GM12891 (cell line): ENCODE results near the gene SLC2A4. TPM values are rescaled to one million over a fixed set of nuclear protein-coding genes. Genes with fewer than 3 reads are reported as not detected.

Source experiments
- DNase-seq: peaks from one replicate; pipeline ENCODE4 v3.0.0; 2011; ENCODE audit warnings: low spot score; ENCODE audit not compliant: insufficient read length
- FAIRE-seq: peaks from 2 replicates; lab custom pipeline; 2011; peaks lifted over from hg19 to GRCh38; lab: Jason Lieb, UNC
- PAX5 ChIP-seq: IDR thresholded peaks from 2 replicates; pipeline ENCODE4 v1.6.1; 2011; ENCODE audit warnings: low read length, moderate library complexity, mild to moderate bottlenecking; ENCODE audit not compliant: insufficient read depth, severe bottlenecking
- POLR2A ChIP-seq: IDR thresholded peaks from 2 replicates; pipeline ENCODE4 v1.6.1; 2011; ENCODE audit warnings: low read depth, low read length, control low read depth
- POLR2AphosphoS5 ChIP-seq: IDR thresholded peaks from 2 replicates; pipeline ENCODE4 v1.6.1; 2011; ENCODE audit warnings: low read depth, low read length, control low read depth
- POU2F2 ChIP-seq: IDR thresholded peaks from 2 replicates; pipeline ENCODE4 v1.6.1; 2011; ENCODE audit warnings: low read depth, mild to moderate bottlenecking, control low read depth, low read length, moderate library complexity
- SPI1 ChIP-seq: IDR thresholded peaks from 2 replicates; pipeline ENCODE4 v1.6.1; 2011; ENCODE audit warnings: low read depth, low read length, control low read depth
- TAF1 ChIP-seq: IDR thresholded peaks from 2 replicates; pipeline ENCODE4 v1.6.1; 2011; ENCODE audit warnings: low read depth, low read length, control low read depth
- polyA plus RNA-seq: library from polyadenylated mRNA; unstranded; fragments of >200 nt; gene quantifications from one replicate; pipeline ENCODE4 v1.2.1, GENCODE V29; 2012; ENCODE audit warnings: low read depth, missing spikeins, inconsistent platforms; ENCODE audit not compliant: missing spikeins

The SLC2A4 gene
- not detected for polyA plus RNA-seq

GRCh38 chr17:7281074-7281952 lies at the start of gene SLC2A4:
Gene SLC2A4 (plus strand): TSS chr17:7281718. CDS start chr17:7281935, 217 bp downstream.
- FAIRE-seq = peak; percentile 91
- no peak for TF ChIP-seq PAX5
- no peak for TF ChIP-seq TAF1
- TF ChIP-seq SPI1 = no peak
- no peak for TF ChIP-seq POU2F2
- TF ChIP-seq POLR2A = no peak
- no peak for TF ChIP-seq POLR2AphosphoS5
- peak; percentile 98 for DNase-seq

DNA sequence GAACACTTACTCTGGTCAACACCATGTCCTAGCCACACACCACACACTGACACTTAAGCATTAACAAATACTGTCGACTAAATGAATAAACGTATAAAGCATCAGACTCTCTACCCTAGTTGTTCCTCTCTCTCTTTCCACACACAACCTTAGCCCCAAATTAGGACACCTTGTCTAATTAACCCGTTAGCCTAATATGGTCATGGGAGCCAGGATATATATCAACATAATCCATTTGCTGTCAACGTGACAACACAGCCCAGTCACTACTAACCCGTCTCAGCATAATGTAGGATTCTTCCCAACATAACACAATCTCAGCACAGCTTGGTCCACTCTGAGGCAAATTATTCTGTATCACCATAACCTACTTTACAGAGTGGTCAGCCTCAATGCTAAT lies 49.4 kb upstream of the SLC2A4 start:
- no peak for DNase-seq
- TF ChIP-seq POLR2AphosphoS5 (no peak), SPI1 (no peak), TAF1 (no peak), POLR2A (no peak), PAX5 (no peak), POU2F2 (no peak)
- peak; percentile 77 for FAIRE-seq

DNA sequence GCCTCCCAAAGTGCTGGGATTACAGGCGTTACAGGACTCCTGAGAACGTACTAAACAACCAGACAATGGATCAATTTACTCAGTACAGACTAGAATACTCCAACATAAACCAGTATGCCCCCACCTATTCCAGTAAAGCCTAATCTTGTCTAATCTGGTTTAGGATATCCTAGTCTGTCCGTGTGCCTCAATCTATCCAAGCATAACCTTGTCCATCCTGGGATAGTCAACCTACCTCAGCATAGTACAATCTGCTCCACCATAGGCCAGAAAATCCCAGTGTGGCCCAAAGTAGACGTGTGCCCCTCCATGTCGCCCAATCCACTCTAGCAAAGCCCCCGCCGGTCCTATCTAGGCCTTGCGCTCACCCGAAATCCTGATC lies 47.8 kb upstream of the SLC2A4 start:
- FAIRE-seq (no peak), DNase-seq (no peak)
- TF ChIP-seq SPI1 (no peak), PAX5 (no peak), POU2F2 (no peak)

DNA sequence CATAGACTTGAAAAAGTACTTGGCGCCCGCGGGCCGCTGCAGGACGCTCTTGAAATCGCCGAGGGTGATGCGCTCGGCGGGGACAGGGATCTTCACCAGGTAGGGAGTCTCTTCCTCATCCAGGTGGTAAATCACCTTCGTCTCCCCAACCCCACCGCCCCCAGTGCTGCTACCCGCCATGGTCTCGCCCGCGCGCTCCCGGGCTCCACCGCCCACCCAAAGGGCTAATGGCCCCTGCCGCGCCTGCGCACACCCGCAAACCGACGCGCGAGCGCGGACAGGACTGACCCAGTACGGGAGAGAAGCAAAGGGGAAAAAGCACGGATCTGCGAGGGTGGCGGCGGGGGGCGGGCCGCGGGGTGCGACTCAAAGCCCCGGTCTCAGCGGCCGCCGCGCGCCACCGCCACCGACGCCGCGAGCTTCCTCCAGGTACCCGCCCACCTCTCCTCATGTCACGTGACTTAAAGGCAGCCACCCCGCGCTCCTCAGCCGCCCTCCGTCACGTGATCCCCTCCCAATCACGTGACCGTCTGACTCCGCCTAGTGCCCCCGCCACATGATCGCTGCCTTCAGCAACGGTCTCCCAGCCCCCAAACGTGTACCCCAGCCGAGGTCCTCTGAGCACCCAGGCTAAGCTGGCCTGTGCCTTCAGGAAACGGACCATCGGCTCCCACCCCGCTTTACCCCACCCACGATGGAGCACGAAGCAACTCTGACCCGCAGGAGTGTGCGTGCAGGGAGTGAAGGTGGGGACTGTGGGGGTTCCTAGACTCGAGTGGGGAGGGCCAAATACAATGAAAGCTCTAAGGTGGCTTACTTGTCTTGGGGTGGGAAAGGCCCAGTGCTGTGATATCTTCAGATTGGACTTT lies 47.2 kb upstream of the SLC2A4 start, which contains the start of gene DVL2:
Gene DVL2 (minus strand): TSS at position 435 of the 869 bp plus-strand sequence. CDS start 255 bp downstream, at position 180.
- DNase-seq (peak; percentile 95), FAIRE-seq (peak; percentile 100)
- TF ChIP-seq SPI1 (no peak), POU2F2 (peak; percentile 70; the same call in 1 of the 2 replicates), POLR2AphosphoS5 (peak; percentile 88), POLR2A (peak; percentile 92), TAF1 (no peak; the same call in 1 of the 2 replicates), PAX5 (peak; percentile 28)

DNA sequence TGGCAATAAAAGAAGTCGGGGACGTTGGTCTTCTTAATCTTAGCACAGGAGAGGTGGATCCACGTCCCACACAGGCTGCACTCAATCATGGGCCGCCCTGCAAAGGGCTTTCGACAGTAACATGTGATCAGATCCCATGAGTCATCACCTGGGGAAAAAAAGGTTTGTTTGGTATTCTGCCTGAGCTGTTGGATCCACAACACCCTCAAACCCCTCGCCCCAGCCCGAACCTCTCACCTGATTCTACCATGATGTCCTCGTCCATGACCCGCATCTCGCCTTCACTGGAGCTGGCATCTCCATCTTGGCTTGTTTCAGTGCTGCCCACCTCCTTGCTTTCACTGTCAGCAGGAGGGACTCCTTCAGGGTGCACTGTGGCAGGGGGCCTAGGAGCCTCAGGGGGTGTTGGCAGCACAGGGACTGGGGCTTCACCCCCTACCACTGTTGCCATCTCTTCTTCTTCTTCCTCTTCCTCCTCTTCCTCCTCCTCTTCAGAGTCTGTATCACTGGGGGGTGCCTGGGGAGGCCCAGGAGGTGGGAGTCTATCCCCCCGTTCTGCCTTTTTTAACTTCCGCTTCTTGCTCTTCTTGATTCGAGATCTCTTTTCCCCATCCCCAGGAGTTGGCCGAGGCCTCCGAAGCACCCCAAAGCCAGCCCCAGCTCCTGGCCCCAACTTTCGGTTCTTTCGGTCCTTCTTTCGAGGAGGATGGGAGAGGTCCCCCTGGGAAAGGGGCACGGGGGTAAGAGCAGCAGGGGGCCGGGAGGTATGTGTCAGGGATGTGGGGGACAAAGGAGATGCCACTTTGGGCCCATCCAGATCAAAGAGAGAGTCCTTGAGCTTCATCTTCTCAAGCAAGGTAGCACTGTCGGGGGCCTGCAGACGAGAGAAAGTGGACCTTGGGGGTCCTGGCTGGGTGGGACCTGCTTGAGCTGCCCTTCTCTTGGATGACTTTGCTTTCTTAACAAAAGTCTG lies 45.5 kb upstream of the SLC2A4 start:
- FAIRE-seq = no peak

GRCh38 chr17:7236808-7237207 lies 44.7 kb upstream of the SLC2A4 start:
- FAIRE-seq (no peak), DNase-seq (no peak)
- TF ChIP-seq PAX5 = no peak
- TF ChIP-seq TAF1 = no peak

More for the DNA sequence above, 45.5 kb upstream of the SLC2A4 start:
- no peak for DNase-seq
- TF ChIP-seq POLR2AphosphoS5 (peak; percentile 25; the same call in 1 of the 2 replicates), PAX5 (no peak), TAF1 (no peak)

DNA sequence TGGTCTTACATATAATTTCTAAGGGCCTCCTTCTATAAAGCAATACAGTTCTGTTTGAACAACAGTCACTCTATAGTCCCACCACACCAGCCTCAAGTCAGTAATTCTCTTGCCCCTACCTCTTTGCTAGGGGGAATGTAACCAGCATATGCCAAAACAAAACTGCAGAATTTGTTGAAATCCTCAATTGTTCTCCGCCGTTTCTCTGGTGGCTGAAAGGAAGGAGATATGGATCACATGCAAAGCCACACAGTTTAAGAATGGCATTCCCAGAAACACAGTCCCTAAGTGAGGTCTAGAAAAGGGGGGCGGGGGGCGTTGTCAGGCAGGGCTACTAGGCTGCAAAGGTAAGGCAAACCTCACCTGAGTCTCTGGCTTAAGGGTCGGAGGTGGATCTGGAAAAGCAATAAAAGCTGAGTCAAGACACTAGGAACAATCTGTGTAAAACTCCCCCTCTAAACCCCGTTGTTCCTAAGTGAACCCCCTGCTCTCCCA lies 44.2 kb upstream of the SLC2A4 start:
- DNase-seq (no peak), FAIRE-seq (no peak)
- TF ChIP-seq PAX5 (no peak), POLR2AphosphoS5 (no peak), SPI1 (no peak)

- TF ChIP-seq POU2F2 (no peak), TAF1 (no peak)
- DNase-seq (peak; percentile 71), FAIRE-seq (peak; percentile 41)
Measured at GRCh38 chr17:7237761-7238419, 43.6 kb upstream of the SLC2A4 start.
